NB4 (cell line): ENCODE results near the gene TIMM23.
"Not testable (repeated sequence)": the region's sequence is repeated elsewhere in the genome, so short reads cannot be mapped to it uniquely, and the experiment has no call there.

Experiments
- DNase-seq: peaks from one replicate; pipeline ENCODE4 v3.0.0; 2010; ENCODE audit warnings: low read depth
- H3K4me3 ChIP-seq: one replicate; pipeline ENCODE4 v1.5.1; 2011; ENCODE audit warnings: mild to moderate bottlenecking, low read depth, low read length, moderate library complexity
- CTCF ChIP-seq: IDR thresholded peaks from one replicate; pipeline ENCODE4 v1.5.1; 2012; ENCODE audit warnings: low read depth, low read length
- MAX ChIP-seq: IDR thresholded peaks from 2 replicates; pipeline ENCODE4 v1.6.1; 2011; ENCODE audit warnings: low read depth, low read length
- MYC ChIP-seq: IDR thresholded peaks from 2 replicates; pipeline ENCODE4 v1.6.1; 2011; ENCODE audit warnings: low read depth, low read length
- POLR2A ChIP-seq: IDR thresholded peaks from 2 replicates; pipeline ENCODE4 v1.6.1; 2011; ENCODE audit warnings: mild to moderate bottlenecking; ENCODE audit not compliant: insufficient read length; ENCODE audit errors: extremely low read depth

The TIMM23 gene

GRCh38 chr10:46001187-46001756 lies 29.0 kb downstream of the TIMM23 start:
- TF ChIP-seq CTCF (no peak), POLR2A (no peak), MYC (no peak), MAX (no peak)
- H3K4me3 ChIP-seq: no peak overlapping the region
- DNase-seq: no peak

- not testable (repeated sequence) for DNase-seq, H3K4me3 ChIP-seq
These were observed 29.9 kb downstream of the TIMM23 start for GRCh38 chr10:46002189-46002687.

- no peak overlapping the region for H3K4me3 ChIP-seq
- no peak for DNase-seq
- no peak for TF ChIP-seq POLR2A
- no peak for TF ChIP-seq MAX
- TF ChIP-seq CTCF: no peak
- no peak for TF ChIP-seq MYC
These were observed 30.8 kb downstream of the TIMM23 start for GRCh38 chr10:46002916-46003693.

GRCh38 chr10:46004963-46005362 lies 32.7 kb downstream of the TIMM23 start:
- no peak for DNase-seq
- no peak overlapping the region for H3K4me3 ChIP-seq
- TF ChIP-seq MYC (no peak), MAX (no peak), CTCF (no peak), POLR2A (no peak)

GRCh38 chr10:46005383-46005782 lies 33.1 kb downstream of the TIMM23 start:
- no peak overlapping the region for H3K4me3 ChIP-seq
- no peak for DNase-seq
- no peak for TF ChIP-seq CTCF
- no peak for TF ChIP-seq MAX
- no peak for TF ChIP-seq MYC
- TF ChIP-seq POLR2A: no peak

- no peak for DNase-seq
- TF ChIP-seq POLR2A (no peak), CTCF (no peak), MYC (no peak), MAX (no peak)
These were observed 33.9 kb downstream of the TIMM23 start for GRCh38 chr10:46006219-46006618.

More at GRCh38 chr10:46006219-46006618, 33.9 kb downstream of the TIMM23 start:
- no peak overlapping the region for H3K4me3 ChIP-seq
